HepG2 (cell line): ENCODE measurements around the gene PHAX. TPM values are rescaled to one million over a fixed set of nuclear protein-coding genes. Genes with fewer than 3 reads are reported as not detected.

ENCODE experiments used
- AKAP8 ChIP-seq: sonication (generic); formaldehyde crosslinking; IDR thresholded peaks from 2 replicates; pipeline ENCODE4 v1.5.1; 2020; ENCODE audit warnings: mild to moderate bottlenecking, missing genetic modification reagents
- CEBPG ChIP-seq: IDR thresholded peaks from 2 replicates; pipeline ENCODE4 v1.6.1; 2016
- CHD2 ChIP-seq: IDR thresholded peaks from 2 replicates; pipeline ENCODE4 v1.6.1; 2011; ENCODE audit warnings: low read depth, low read length, improper control_type of control experiment
- HNRNPLL ChIP-seq: fragments of 200-400 bp; formaldehyde crosslinking; IDR thresholded peaks from 2 replicates; pipeline ENCODE4 v1.6.1; 2017; ENCODE audit warnings: mild to moderate bottlenecking, low read depth, low read length; ENCODE audit not compliant: poor library complexity, severe bottlenecking
- KLF11 ChIP-seq: IDR thresholded peaks from 2 replicates; pipeline ENCODE4 v1.6.1; 2016; ENCODE audit warnings: missing compliant biosample characterization
- NFYB ChIP-seq: sonication (generic); formaldehyde crosslinking; IDR thresholded peaks from 2 replicates; pipeline ENCODE4 v1.4.0; 2020; ENCODE audit warnings: missing genetic modification reagents
- PCBP2 ChIP-seq: fragments of 200-400 bp; formaldehyde crosslinking; optimal IDR thresholded peaks from 2 replicates; pipeline ENCODE3; 2018; ENCODE audit warnings: low read length, low read depth; ENCODE audit not compliant: poor library complexity, severe bottlenecking
- PHF21A ChIP-seq: sonication (generic); formaldehyde crosslinking; IDR thresholded peaks from 2 replicates; pipeline ENCODE4 v1.5.0; 2020; ENCODE audit warnings: mild to moderate bottlenecking, missing genetic modification reagents
- PITX1 ChIP-seq: sonication (generic); formaldehyde crosslinking; IDR thresholded peaks from 2 replicates; pipeline ENCODE4 v1.5.1; 2020; ENCODE audit warnings: mild to moderate bottlenecking, missing genetic modification reagents
- SIN3B ChIP-seq: fragments of 150-350 bp; IDR thresholded peaks from 2 replicates; pipeline ENCODE4 v1.6.1; 2014; ENCODE audit warnings: low read length
- THYN1 ChIP-seq: sonication (generic); formaldehyde crosslinking; IDR thresholded peaks from 2 replicates; pipeline ENCODE4 v1.8.1; 2023; ENCODE audit warnings: low read depth, mild to moderate bottlenecking, moderate library complexity, missing genetic modification reagents, borderline replicate concordance
- ZNF160 ChIP-seq: sonication (generic); formaldehyde crosslinking; IDR thresholded peaks from 2 replicates; pipeline ENCODE4 v1.8.0; 2022; ENCODE audit warnings: mild to moderate bottlenecking, inconsistent platforms, missing genetic modification reagents
- ZNF30 ChIP-seq: sonication (generic); formaldehyde crosslinking; IDR thresholded peaks from 2 replicates; pipeline ENCODE4 v1.5.0; 2020; ENCODE audit warnings: mild to moderate bottlenecking, missing genetic modification reagents
- ZNF331 ChIP-seq: sonication (generic); formaldehyde crosslinking; IDR thresholded peaks from 2 replicates; pipeline ENCODE4 v1.4.0; 2020; ENCODE audit warnings: missing genetic modification reagents
- ZNF678 ChIP-seq: sonication (generic); formaldehyde crosslinking; IDR thresholded peaks from 2 replicates; pipeline ENCODE4 v1.4.0; 2020; ENCODE audit warnings: mild to moderate bottlenecking, missing genetic modification reagents
- ZNF83 ChIP-seq: sonication (generic); formaldehyde crosslinking; IDR thresholded peaks from 2 replicates; pipeline ENCODE4 v1.4.0; 2020; ENCODE audit warnings: missing genetic modification reagents, mild to moderate bottlenecking, borderline replicate concordance
- ZNF883 ChIP-seq: sonication (generic); formaldehyde crosslinking; IDR thresholded peaks from 2 replicates; pipeline ENCODE4 v1.5.1; 2020; ENCODE audit warnings: mild to moderate bottlenecking, missing genetic modification reagents; ENCODE audit errors: not compliant biosample characterization
- polyA plus RNA-seq, 8 experiments: library from polyadenylated mRNA; depleted of rRNA in 3 of 8; stranded (reverse) in 7 of 8; unstranded in 1 of 8; fragments of >200 nt; fragmentation: Illumina TruSeq in 4 of 8; extraction: Trizol in 4 of 8; gene quantifications; 2 replicates each; pipeline versions ENCODE4 v1.2.1 to v1.2.3, GENCODE V29; 2011 to 2016; ENCODE audit warnings: low read depth in 4 of 8, missing spikeins in 1 of 8, mixed read lengths in 1 of 8; ENCODE audit not compliant: insufficient read depth in 1 of 8
- total RNA-seq, 5 experiments: library from RNA; depleted of rRNA; stranded (reverse); fragments of >200 nt; fragmentation: Illumina TruSeq; extraction: Trizol; gene quantifications; 2 replicates each; pipeline ENCODE4 v1.2.3, GENCODE V29; 2016; ENCODE audit warnings: low read depth in 1 of 5
- TF ChIP-seq, protein P1 (sequence below): sonication (generic); formaldehyde crosslinking; IDR thresholded peaks from 2 replicates; pipeline ENCODE4 v1.4.0; 2020; ENCODE audit warnings: low read depth, mild to moderate bottlenecking, missing genetic modification reagents
- TF ChIP-seq, protein P2 (sequence below): sonication (generic); formaldehyde crosslinking; IDR thresholded peaks from 2 replicates; pipeline ENCODE4 v1.5.1; 2020; ENCODE audit warnings: mild to moderate bottlenecking, missing genetic modification reagents, borderline replicate concordance
- TF ChIP-seq, protein P3 (sequence below): sonication (generic); formaldehyde crosslinking; IDR thresholded peaks from 2 replicates; pipeline ENCODE4 v1.5.0; 2020; ENCODE audit warnings: missing genetic modification reagents, mild to moderate bottlenecking, borderline replicate concordance
- TF ChIP-seq, protein P4 (sequence below): sonication (generic); formaldehyde crosslinking; IDR thresholded peaks from 2 replicates; pipeline ENCODE4 v1.8.0; 2022; ENCODE audit warnings: mild to moderate bottlenecking, missing genetic modification reagents
- TF ChIP-seq, protein P5 (sequence below): sonication (generic); formaldehyde crosslinking; IDR thresholded peaks from 2 replicates; pipeline ENCODE4 v1.5.0; 2020; ENCODE audit warnings: missing genetic modification reagents
- TF ChIP-seq, protein P6 (sequence below), 2 experiments: fragments of 450-650 bp in 1 of 2; sonication (generic) in 1 of 2; formaldehyde crosslinking; IDR thresholded peaks; 2 replicates each; pipeline versions ENCODE4 v1.5.0 to v1.8.0; 2020 to 2022; ENCODE audit warnings: mild to moderate bottlenecking in 1 of 2, missing genetic modification reagents in 1 of 2

PHAX gene
- total and polyA plus RNA-seq, 2 of the 13 experiments (the other 11 are each of a cell fraction or from before 2014, with no cell fraction given): 20.0 to 59.7 TPM

DNA sequence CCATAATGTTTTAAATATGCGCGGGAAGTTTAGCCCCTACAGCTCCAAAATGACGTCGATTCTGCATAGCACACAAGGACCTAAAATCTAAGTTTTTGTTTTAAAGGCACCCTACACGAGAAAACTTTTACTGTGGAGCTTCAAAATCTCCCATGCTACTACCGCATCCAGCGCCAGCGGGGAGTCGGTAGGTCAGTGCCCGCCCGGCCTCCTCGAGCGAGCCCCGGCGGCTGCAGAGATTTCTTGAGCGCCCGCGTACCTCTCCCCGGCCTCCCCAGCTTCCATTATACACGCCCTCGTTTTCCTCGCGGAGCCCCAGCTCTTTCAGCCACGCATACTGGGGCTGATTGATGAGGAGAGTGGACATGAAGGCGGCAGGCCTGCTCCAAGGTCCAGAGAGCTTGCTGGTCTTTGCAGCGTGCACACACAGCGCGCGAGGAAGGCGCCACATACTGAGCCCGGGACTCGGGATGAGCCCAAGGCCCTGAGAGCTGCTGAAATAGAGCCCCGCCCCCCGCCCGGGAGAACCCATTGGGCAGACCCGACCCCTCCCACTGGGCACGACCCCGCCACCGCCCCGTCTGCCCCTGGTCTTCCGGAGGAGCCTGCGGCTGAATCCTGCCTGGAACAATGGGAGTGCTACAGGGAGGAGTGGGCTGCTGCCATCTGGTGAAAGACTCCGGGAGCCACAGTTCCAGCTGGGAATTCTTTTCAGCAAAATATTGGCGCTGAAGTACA is 5.8 kb upstream of the PHAX start, which contains the start of gene ALDH7A1 (continued):
- TF ChIP-seq PCBP2 (no peak), SIN3B (peak; percentile 61), THYN1 (CRISPR knock-in tag) (no peak), PHF21A (peak; percentile 71), ZNF30 (no peak), ZNF883 (CRISPR knock-in tag) (peak; percentile 74), AKAP8 (CRISPR knock-in tag) (peak; percentile 79; the same call in 1 of the 2 replicates), ZNF83 (no peak), HNRNPLL (peak; percentile 58), ZNF331 (peak; percentile 82), ZNF678 (CRISPR knock-in tag) (0 out of 2 replicates have a peak, but pooled peaks have one; percentile 46), ZNF160 (peak; percentile 87), CHD2 (no peak), NFYB (CRISPR knock-in tag) (peak; percentile 76), PITX1 (CRISPR knock-in tag) (no peak), CEBPG (CRISPR knock-in tag) (peak; percentile 53), KLF11 (CRISPR knock-in tag) (peak; percentile 92)
- TF ChIP-seq, protein P1, sequence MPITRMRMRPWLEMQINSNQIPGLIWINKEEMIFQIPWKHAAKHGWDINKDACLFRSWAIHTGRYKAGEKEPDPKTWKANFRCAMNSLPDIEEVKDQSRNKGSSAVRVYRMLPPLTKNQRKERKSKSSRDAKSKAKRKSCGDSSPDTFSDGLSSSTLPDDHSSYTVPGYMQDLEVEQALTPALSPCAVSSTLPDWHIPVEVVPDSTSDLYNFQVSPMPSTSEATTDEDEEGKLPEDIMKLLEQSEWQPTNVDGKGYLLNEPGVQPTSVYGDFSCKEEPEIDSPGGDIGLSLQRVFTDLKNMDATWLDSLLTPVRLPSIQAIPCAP: no peak
- TF ChIP-seq, protein P2, sequence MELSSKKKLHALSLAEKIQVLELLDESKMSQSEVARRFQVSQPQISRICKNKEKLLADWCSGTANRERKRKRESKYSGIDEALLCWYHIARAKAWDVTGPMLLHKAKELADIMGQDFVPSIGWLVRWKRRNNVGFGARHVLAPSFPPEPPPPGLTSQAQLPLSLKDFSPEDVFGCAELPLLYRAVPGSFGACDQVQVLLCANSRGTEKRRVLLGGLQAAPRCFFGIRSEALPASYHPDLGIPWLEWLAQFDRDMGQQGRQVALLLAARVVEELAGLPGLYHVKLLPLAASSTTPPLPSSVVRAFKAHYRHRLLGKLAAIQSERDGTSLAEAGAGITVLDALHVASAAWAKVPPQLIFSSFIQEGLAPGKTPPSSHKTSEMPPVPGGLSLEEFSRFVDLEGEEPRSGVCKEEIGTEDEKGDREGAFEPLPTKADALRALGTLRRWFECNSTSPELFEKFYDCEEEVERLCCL (CRISPR knock-in tag): no peak
- TF ChIP-seq, protein P3, sequence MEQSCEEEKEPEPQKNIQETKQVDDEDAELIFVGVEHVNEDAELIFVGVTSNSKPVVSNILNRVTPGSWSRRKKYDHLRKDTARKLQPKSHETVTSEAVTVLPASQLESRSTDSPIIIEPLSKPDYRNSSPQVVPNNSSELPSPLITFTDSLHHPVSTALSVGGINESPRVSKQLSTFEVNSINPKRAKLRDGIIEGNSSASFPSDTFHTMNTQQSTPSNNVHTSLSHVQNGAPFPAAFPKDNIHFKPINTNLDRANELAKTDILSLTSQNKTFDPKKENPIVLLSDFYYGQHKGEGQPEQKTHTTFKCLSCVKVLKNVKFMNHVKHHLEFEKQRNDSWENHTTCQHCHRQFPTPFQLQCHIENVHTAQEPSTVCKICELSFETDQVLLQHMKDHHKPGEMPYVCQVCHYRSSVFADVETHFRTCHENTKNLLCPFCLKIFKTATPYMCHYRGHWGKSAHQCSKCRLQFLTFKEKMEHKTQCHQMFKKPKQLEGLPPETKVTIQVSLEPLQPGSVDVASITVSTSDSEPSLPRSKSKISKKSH: peak; percentile 90; the same call in 1 of the 2 replicates
- TF ChIP-seq, protein P4, sequence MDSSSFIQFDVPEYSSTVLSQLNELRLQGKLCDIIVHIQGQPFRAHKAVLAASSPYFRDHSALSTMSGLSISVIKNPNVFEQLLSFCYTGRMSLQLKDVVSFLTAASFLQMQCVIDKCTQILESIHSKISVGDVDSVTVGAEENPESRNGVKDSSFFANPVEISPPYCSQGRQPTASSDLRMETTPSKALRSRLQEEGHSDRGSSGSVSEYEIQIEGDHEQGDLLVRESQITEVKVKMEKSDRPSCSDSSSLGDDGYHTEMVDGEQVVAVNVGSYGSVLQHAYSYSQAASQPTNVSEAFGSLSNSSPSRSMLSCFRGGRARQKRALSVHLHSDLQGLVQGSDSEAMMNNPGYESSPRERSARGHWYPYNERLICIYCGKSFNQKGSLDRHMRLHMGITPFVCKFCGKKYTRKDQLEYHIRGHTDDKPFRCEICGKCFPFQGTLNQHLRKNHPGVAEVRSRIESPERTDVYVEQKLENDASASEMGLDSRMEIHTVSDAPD (CRISPR knock-in tag): peak; percentile 42; the same call in 1 of the 2 replicates
- TF ChIP-seq, protein P5, sequence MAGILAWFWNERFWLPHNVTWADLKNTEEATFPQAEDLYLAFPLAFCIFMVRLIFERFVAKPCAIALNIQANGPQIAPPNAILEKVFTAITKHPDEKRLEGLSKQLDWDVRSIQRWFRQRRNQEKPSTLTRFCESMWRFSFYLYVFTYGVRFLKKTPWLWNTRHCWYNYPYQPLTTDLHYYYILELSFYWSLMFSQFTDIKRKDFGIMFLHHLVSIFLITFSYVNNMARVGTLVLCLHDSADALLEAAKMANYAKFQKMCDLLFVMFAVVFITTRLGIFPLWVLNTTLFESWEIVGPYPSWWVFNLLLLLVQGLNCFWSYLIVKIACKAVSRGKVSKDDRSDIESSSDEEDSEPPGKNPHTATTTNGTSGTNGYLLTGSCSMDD (CRISPR knock-in tag): no peak
- TF ChIP-seq, protein P6, sequence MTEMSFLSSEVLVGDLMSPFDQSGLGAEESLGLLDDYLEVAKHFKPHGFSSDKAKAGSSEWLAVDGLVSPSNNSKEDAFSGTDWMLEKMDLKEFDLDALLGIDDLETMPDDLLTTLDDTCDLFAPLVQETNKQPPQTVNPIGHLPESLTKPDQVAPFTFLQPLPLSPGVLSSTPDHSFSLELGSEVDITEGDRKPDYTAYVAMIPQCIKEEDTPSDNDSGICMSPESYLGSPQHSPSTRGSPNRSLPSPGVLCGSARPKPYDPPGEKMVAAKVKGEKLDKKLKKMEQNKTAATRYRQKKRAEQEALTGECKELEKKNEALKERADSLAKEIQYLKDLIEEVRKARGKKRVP (CRISPR knock-in tag; IDR thresholded peaks at IDR 0.05): no peak; a peak in 1 of 4 replicates
